HG03060 (cell line): Measurements from ENCODE around the gene CCT8.

ENCODE experiments used
- ATAC-seq: cut with Tn5 transposase; IDR thresholded peaks from one replicate; pipeline ENCODE4 v1.9.1; 2021; ENCODE audit warnings: low read depth, moderate number of reproducible peaks; ENCODE audit not compliant: unreplicated experiment

CCT8 gene

GRCh38 chr21:29073222-29074006 lies at the start of gene CCT8:
Gene CCT8 (minus strand): TSS chr21:29073648. CDS start chr21:29073590, 58 bp downstream.
- peak; percentile 96 for ATAC-seq

DNA sequence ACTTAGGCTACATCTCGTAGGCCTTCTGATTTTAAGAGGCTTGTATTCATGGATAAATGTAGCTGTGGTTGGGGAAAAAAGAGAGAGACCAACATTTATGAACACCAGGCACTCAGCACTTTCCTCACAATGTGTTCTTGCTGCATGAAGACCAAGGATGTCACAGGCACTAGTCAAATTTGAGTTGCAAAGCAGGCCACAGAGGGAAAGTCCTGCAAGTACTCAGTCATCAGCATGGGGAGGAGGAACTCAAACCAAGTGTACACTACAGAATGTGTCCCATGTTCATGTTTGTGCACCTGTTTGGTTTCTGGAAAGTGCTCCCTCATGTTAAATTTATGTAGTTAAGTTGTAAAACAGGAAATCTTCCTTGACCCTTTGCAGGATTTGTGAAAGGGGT lies 48.3 kb upstream of the CCT8 start:
- ATAC-seq = no peak

GRCh38 chr21:29117372-29117955 lies 44.0 kb upstream of the CCT8 start:
- peak; percentile 53 for ATAC-seq

DNA sequence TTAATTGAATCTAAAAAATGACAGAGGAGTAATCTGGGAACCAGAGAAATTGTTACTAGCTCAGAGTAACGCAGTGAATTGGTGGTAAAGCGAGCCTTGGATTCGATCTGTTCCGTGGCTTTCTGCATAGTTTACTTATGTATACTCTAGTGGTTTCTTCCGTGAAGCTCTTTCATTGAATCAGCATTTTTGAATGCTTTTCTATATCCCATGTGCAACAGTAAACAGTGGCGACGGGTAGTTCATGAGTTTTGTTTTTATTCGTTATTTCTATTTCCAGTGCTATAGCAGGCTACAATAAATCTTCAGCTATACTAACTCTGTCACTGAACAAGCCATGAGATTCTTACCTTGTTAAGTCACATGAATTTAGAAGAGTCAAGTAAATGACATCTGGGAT lies 42.5 kb upstream of the CCT8 start:
- no peak for ATAC-seq

GRCh38 chr21:29114765-29115500 lies 41.5 kb upstream of the CCT8 start:
- no peak for ATAC-seq

DNA sequence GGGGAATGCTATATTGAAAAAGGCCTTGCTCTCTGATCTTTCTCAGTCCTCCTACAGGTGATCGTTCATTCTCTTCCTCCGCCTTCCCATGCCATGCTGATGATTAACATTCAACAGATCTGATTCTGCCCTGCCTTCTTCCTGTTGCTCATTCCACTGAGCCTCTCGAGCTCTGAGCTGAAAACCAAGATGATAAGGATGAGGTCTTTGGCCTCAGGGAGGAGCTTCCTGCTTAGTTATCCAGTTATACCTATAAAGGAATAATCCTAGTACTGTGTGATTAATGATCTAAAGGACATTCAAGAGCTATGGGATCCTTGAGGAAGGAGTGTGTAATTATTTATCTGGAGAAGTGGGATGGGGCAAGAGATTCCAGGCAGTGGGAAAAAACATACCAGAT lies 31.8 kb upstream of the CCT8 start:
- no peak for ATAC-seq

DNA sequence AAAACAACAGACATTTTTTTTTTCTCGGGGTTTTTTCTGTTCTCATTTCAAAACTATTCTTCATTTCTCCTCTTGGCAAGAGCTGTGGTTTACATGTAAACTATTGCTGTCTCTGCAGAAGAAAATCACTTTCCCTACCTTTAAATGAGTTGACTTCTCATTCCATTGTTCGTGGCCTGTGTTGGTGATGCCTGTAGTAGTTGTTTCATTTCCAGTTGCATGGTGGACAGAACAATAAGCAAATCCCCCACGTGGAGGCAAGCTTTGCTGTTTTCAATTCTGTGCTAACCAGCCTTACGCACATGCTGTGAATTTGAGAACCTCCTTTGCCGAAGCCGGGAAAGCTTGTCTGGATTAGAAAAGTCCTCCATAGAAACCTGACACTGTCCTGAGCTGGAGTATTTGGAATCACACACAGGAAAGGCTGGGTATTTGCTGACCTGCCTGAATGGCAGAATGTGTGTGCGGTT lies 30.8 kb upstream of the CCT8 start:
- ATAC-seq = no peak

DNA sequence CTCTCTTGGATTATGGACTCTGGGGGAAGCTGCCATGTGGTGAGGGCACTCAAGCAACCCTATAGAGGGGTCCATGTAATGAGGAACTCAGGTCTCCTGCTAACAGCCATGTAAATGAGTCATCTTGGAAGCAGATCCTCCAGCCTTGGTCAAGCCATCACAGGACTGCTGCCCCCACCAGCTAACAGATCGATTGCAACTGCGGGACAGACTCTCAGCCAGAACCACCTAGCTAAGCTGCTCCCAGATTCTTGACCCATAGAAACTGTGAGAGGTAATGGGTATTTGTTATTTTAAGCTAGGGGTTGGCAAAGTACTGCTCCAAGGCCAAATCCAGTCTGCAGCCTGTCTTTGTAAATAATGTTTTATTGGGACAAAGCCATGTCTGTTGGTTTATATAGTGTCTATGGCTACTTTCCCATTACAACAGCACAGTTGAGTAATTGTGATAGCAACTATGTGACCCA lies 29.4 kb upstream of the CCT8 start:
- no peak for ATAC-seq

- no peak for ATAC-seq
Observed at GRCh38 chr21:29098156-29098555, 24.7 kb upstream of the CCT8 start.

GRCh38 chr21:29096218-29097015 lies 23.0 kb upstream of the CCT8 start:
- no peak for ATAC-seq

DNA sequence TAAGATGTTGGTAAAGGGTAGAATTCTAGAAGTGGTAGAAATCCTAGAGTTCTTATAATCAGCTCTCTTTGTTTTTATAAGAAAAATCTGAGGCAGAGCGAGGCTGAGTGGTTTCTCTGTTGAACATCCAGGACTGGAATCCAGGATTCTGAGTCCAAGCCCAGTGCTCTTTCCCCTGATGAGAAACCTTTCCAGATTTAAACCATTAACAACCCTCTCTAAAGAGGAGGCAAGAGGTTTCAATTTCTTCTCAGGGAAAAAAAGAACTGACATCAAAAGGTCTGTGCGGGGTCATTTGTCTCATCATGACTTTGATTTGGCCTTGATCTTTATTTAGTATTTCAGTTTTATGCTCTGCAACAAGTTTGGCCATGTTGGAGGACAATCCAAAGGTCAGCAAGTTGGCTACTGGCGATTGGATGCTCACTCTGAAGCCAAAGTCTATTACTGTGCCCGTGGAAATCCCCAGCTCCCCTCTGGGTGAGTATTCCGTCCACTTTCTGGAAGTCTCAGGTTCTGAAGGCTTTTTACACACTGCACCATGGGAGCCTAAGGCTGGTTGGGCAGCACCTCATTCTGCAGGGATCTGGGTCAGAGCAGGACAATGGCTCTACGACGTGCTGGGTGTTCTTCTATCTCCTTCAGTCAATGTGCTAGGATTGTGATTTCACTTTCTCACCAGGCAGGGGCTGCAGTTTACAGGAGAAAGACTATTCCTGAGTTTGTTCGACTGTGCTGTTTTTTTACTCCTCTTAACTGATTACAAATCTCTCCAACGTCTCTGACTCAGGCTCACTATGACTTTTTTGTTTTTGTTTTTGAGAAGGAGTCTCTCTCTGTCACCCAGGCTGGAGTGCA lies 18.9 kb upstream of the CCT8 start:
- no peak for ATAC-seq

DNA sequence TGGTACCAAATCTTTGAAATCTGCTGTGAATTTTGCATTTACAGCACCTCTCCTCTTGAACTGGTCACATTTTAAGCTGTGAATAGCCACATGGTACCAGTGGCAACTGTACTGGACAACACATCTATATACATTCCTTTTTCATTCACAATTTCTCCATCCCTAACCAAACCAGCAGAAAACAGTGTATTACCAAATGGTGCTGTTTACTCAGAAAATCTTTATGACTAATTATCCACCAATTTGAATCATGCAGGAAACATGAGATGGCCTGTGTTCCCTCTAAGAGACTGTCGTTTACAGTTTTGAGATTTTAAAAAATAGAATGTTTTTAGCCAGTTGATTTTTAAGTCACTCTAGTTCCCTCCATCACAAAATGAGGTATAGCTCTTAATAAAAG lies 17.6 kb upstream of the CCT8 start:
- no peak for ATAC-seq

- no peak for ATAC-seq
Observed at GRCh38 chr21:29085106-29085752, 11.8 kb upstream of the CCT8 start.

DNA sequence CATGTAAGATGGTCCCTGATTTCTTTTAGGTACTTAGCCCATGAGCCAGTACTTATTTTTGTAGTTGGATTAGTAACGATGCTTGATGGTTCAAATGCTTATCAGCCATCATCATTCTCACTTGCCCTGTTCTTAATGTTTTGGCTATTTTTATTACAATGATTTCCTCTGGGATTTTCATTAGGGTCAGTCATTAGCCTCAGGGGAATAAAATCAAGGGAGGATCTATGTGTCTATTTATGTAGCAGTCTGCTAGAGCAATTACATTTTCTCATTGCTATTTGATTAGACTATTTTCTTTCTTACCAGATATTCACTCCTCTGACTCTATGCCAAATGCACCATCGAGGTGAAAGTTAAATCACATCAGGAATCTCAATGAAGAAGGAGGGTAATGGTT lies 10.9 kb upstream of the CCT8 start:
- ATAC-seq = no peak

- ATAC-seq = no peak
Observed at GRCh38 chr21:29083306-29083705, 9.9 kb upstream of the CCT8 start.

DNA sequence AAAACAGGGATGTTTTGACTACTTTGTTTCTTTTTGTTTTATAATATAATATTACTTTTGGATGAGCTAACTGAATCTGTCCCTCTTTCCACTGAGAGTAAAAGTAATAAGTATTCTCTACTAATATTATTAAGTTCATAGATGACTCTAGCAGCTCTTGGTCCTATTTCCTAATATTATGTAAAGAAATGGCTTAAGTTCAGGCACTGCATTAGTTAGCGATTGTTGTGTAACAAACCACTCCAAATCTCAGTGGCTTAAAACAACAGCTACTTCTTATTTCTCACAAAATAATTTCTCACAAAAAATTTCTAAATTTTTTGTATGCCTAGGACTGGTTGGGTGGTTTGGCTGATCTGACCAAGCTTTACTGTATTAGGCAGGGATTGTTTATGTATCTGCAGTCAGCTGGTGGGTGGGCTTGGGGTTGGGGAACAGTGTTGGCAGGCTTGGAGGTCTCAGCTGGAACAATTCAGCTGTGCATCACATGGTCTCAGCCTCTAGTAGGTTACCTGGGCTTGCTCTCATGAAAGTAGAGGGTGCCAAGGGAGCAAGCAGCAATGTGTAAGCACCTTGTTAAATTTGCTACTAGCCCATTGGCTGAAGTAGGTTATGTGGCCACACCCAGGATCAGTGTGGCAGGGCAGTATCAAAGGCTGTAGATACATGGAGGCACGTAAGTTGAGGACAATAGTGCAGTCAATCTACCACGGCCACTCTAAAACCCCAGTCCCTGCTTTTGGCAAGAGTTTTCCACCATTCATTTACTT lies 8.8 kb upstream of the CCT8 start:
- ATAC-seq = no peak

DNA sequence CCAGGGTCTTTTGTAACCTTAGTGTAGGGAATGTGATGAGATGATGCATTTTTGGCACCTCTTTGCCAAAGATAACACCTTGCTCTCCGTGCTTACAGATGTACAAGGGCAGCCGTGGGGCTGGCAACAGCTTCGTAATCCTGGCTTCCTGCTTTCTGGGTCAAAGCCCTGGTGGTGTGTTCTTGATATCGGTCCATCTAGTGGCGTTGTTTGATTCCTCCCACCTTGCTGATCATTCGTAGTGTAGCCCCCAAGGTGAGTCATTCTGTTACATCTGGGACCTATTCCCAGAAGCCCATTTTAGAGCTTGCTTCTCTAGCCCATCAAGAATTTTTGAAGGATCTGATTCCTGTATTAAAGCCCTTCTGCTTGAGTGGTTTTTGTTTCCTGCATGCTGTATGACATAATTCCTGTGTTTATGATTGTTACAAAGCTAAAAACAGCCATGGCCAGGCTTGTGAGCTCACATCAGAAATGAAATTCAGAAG lies 7.0 kb upstream of the CCT8 start:
- ATAC-seq = no peak
